GM18505 (cell line): ENCODE data around the gene CILP2.

ENCODE experiments used
- ATAC-seq: cut with Tn5 transposase; IDR thresholded peaks from one replicate; pipeline ENCODE4 v1.9.1; 2021; ENCODE audit not compliant: unreplicated experiment
- POLR2A ChIP-seq: IDR thresholded peaks from 4 replicates; pipeline ENCODE4 v1.6.1; 2011; ENCODE audit warnings: borderline replicate concordance; ENCODE audit not compliant: insufficient read depth, insufficient read length; ENCODE audit errors: extremely low read depth

The CILP2 gene

GRCh38 chr19:19529783-19530422 lies 8.2 kb upstream of the CILP2 start:
- TF ChIP-seq POLR2A: no peak
- no peak for ATAC-seq

GRCh38 chr19:19530423-19530804 lies 7.7 kb upstream of the CILP2 start:
- ATAC-seq: no peak
- TF ChIP-seq POLR2A: no peak

- no peak for TF ChIP-seq POLR2A
- no peak for ATAC-seq
Observed at GRCh38 chr19:19530889-19531288, 7.2 kb upstream of the CILP2 start.

- TF ChIP-seq POLR2A: no peak
Observed at GRCh38 chr19:19531951-19532805, 5.9 kb upstream of the CILP2 start.

GRCh38 chr19:19532806-19533701 lies 5.0 kb upstream of the CILP2 start:
- ATAC-seq: no peak
- TF ChIP-seq POLR2A: no peak

More at GRCh38 chr19:19531951-19532805, 5.9 kb upstream of the CILP2 start:
- ATAC-seq: no peak

GRCh38 chr19:19533841-19534240 lies 4.2 kb upstream of the CILP2 start:
- TF ChIP-seq POLR2A: no peak
- no peak for ATAC-seq

GRCh38 chr19:19534556-19535265 lies 3.4 kb upstream of the CILP2 start:
- TF ChIP-seq POLR2A: no peak
- no peak for ATAC-seq

- ATAC-seq: no peak
- no peak for TF ChIP-seq POLR2A
Observed at GRCh38 chr19:19535311-19536191, 2.5 kb upstream of the CILP2 start.

- no peak for ATAC-seq
- no peak for TF ChIP-seq POLR2A
Observed at GRCh38 chr19:19537075-19538048, 703 bp upstream of the CILP2 start.

- no peak for ATAC-seq
- no peak for TF ChIP-seq POLR2A
Observed at GRCh38 chr19:19538785-19539166, 711 bp downstream of the CILP2 start.

- no peak for ATAC-seq
- TF ChIP-seq POLR2A: no peak
Observed at GRCh38 chr19:19539698-19540063, 1.6 kb downstream of the CILP2 start.
